ENCODE data around the gene MAGI2.
"Not testable (repeated sequence)": the region's sequence is repeated elsewhere in the genome, so short reads cannot be mapped to it uniquely, and the experiment has no call there.

Gene MAGI2

GRCh38 chr7:79442766-79443165, 10.7 kb downstream of the MAGI2 start:
- DNase-seq = not testable (repeated sequence)

- no peak for DNase-seq
Observed at GRCh38 chr7:79436378-79436777, 17.1 kb downstream of the MAGI2 start.

GRCh38 chr7:79434867-79435266, 18.6 kb downstream of the MAGI2 start:
- DNase-seq = no peak

- DNase-seq = no peak
Observed at GRCh38 chr7:79434098-79434497, 19.4 kb downstream of the MAGI2 start.

GRCh38 chr7:79430391-79430790, 23.1 kb downstream of the MAGI2 start:
- no peak for DNase-seq

GRCh38 chr7:79425665-79426064, 27.8 kb downstream of the MAGI2 start:
- no peak for DNase-seq

- DNase-seq = no peak
Observed at GRCh38 chr7:79421751-79422150, 31.7 kb downstream of the MAGI2 start.

- DNase-seq = no peak
Observed at GRCh38 chr7:79420464-79420863, 33.0 kb downstream of the MAGI2 start.

- DNase-seq = no peak
Observed at GRCh38 chr7:79414910-79415309, 38.6 kb downstream of the MAGI2 start.

- no peak for DNase-seq
Observed at GRCh38 chr7:79412915-79413314, 40.6 kb downstream of the MAGI2 start.

GRCh38 chr7:79412438-79412837, 41.0 kb downstream of the MAGI2 start:
- DNase-seq = no peak

GRCh38 chr7:79410345-79410744, 43.1 kb downstream of the MAGI2 start:
- no peak for DNase-seq

- DNase-seq = no peak
Observed at GRCh38 chr7:79407351-79407750, 46.1 kb downstream of the MAGI2 start.

GRCh38 chr7:79406371-79406770, 47.1 kb downstream of the MAGI2 start:
- DNase-seq = no peak

GRCh38 chr7:79405368-79405767, 48.1 kb downstream of the MAGI2 start:
- DNase-seq = no peak

GRCh38 chr7:79403879-79404278, 49.6 kb downstream of the MAGI2 start:
- DNase-seq = no peak

- DNase-seq = no peak
Observed at GRCh38 chr7:79403451-79403850, 50.0 kb downstream of the MAGI2 start.

GRCh38 chr7:79401254-79401653, 52.2 kb downstream of the MAGI2 start:
- DNase-seq = no peak

GRCh38 chr7:79400222-79400621, 53.2 kb downstream of the MAGI2 start:
- DNase-seq = no peak

GRCh38 chr7:79398138-79398749, 55.2 kb downstream of the MAGI2 start:
- DNase-seq = no peak

- no peak for DNase-seq
Observed at GRCh38 chr7:79386688-79387422, 66.6 kb downstream of the MAGI2 start.

- DNase-seq = no peak
Observed at GRCh38 chr7:79381921-79382320, 71.5 kb downstream of the MAGI2 start.

GRCh38 chr7:79377097-79377496, 76.4 kb downstream of the MAGI2 start:
- no peak for DNase-seq

- no peak for DNase-seq
Observed at GRCh38 chr7:79376299-79377025, 77.0 kb downstream of the MAGI2 start.

All from islet precursor cell (in vitro differentiated cells).